HepG2 (cell line): ENCODE results near the gene QSOX1. TPM values are rescaled to one million over a fixed set of nuclear protein-coding genes. Genes with fewer than 3 reads are reported as not detected.

Experiments used
- ATAC-seq: fragments of 200-7000 bp; cut with Tn5 transposase; 3 replicates; pipeline ENCODE4 v1.9.1; 2020; ENCODE audit warnings: mild to moderate bottlenecking, moderate library complexity
- BruUV-seq: library from RNA; stranded (reverse); fragments of 400-500 nt; replicated peaks from 2 replicates; lab custom pipeline; 2021; lab: Mats Ljungman, UMichigan
- CTCF ChIA-PET: fragments of 300-600 bp; formaldehyde crosslinking; extraction: SDS; loops from one replicate; lab custom pipeline; 2021; ENCODE audit warnings: low total read pairs, inconsistent platforms, low intra/inter-chr PET ratio; lab: Yijun Ruan, JAX
- POLR2A ChIA-PET: fragments of 350-600 bp; sonication (Branson Sonifier 250); formaldehyde crosslinking; loops from one replicate; lab custom pipeline; 2020; ENCODE audit warnings: antibody characterized with exemption, inconsistent platforms; lab: Yijun Ruan, JAX
- DNase-seq: peaks from one replicate; pipeline ENCODE4 v3.0.0-alpha.2; 2015; ENCODE audit warnings: low spot score
- FAIRE-seq: peaks from 3 replicates; lab custom pipeline; 2011; peaks lifted over from hg19 to GRCh38; lab: Jason Lieb, UNC
- H2AFZ ChIP-seq: one replicate; pipeline ENCODE4 v1.6.1; 2011; ENCODE audit warnings: low read length, inconsistent platforms
- H3K27ac ChIP-seq: fragments of 300-600 bp; 3 replicates; pipeline ENCODE4 v1.8.0; 2011; ENCODE audit warnings: mixed run types, mild to moderate bottlenecking, mixed read lengths, low read length, inconsistent platforms; ENCODE audit not compliant: insufficient read depth; ENCODE audit errors: extremely low read length
- H3K27me3 ChIP-seq, 2 experiments: fragments of 200-600 bp in 1 of 2; 2 replicates in 1 of 2; 3 replicates in 1 of 2; pipeline versions ENCODE4 v1.6.0 to v1.8.0; 2011; ENCODE audit warnings: low read length in 2 of 2, mild to moderate bottlenecking in 2 of 2, moderate library complexity in 2 of 2, inconsistent platforms in 1 of 2; ENCODE audit not compliant: insufficient read depth in 2 of 2, control insufficient read depth in 1 of 2
- H3K36me3 ChIP-seq, 2 experiments: fragments of 200-600 bp in 1 of 2; replicated peaks in 1 of 2; 2 replicates in 1 of 2; 3 replicates in 1 of 2; pipeline versions ENCODE4 v1.5.1 to v1.8.0; 2011; ENCODE audit warnings: low read length in 2 of 2, inconsistent platforms in 1 of 2; ENCODE audit not compliant: insufficient read depth in 2 of 2, control insufficient read depth in 1 of 2
- H3K4me1 ChIP-seq: 2 replicates; pipeline ENCODE4 v1.5.1; 2012; ENCODE audit warnings: low read length, inconsistent platforms; ENCODE audit not compliant: insufficient read depth
- H3K4me2 ChIP-seq: 2 replicates; pipeline ENCODE4 v1.6.0; 2011; ENCODE audit warnings: low read depth, low read length, inconsistent platforms
- H3K4me3 ChIP-seq, 3 experiments: fragments of 200-600 bp in 1 of 3; sonication (generic), shearing (Covaris generic) in 1 of 3; replicated peaks in 1 of 3; 2 replicates each; pipeline ENCODE4 v1.5.1; 2011 to 2016; ENCODE audit warnings: low read length in 3 of 3, inconsistent platforms in 2 of 3, low read depth in 2 of 3, mild to moderate bottlenecking in 2 of 3, control low read depth in 1 of 3, mixed read lengths in 1 of 3; ENCODE audit not compliant: insufficient read depth in 1 of 3
- H3K79me2 ChIP-seq: one replicate; pipeline ENCODE4 v1.6.1; 2011; ENCODE audit warnings: low read length, inconsistent platforms; ENCODE audit not compliant: insufficient read depth
- H3K9ac ChIP-seq: 2 replicates; pipeline ENCODE4 v1.6.0; 2011; ENCODE audit warnings: mild to moderate bottlenecking, low read depth, low read length, inconsistent platforms; ENCODE audit not compliant: insufficient read depth
- H3K9me3 ChIP-seq: 2 replicates; pipeline ENCODE4 v1.5.1; 2012; ENCODE audit warnings: mild to moderate bottlenecking, low read length
- H4K20me1 ChIP-seq: 2 replicates; pipeline ENCODE4 v1.6.0; 2011; ENCODE audit warnings: inconsistent platforms, mild to moderate bottlenecking, low read length, moderate library complexity; ENCODE audit not compliant: insufficient read depth
- DNMT1 ChIP-seq: sonication (generic); formaldehyde crosslinking; IDR thresholded peaks from 2 replicates; pipeline ENCODE4 v1.5.1; 2020; ENCODE audit warnings: mild to moderate bottlenecking, missing genetic modification reagents
- MAFF ChIP-seq: IDR thresholded peaks from 2 replicates; pipeline ENCODE4 v1.6.1; 2011; ENCODE audit warnings: low read depth, low read length, improper control_type of control experiment
- MAFK ChIP-seq, 2 experiments: IDR thresholded peaks in 1 of 2; conservative IDR thresholded peaks in 1 of 2; 2 replicates each; pipeline ENCODE4 v1.6.1; 2011; ENCODE audit warnings: improper control_type of control experiment in 2 of 2, low read length in 2 of 2
- NFKB2 ChIP-seq: sonication (generic); formaldehyde crosslinking; IDR thresholded peaks from 2 replicates; pipeline ENCODE4 v1.4.0; 2020; ENCODE audit warnings: missing genetic modification reagents, borderline replicate concordance
- ZKSCAN1 ChIP-seq: fragments of 150-350 bp; IDR thresholded peaks from 2 replicates; pipeline ENCODE4 v1.6.1; 2014; ENCODE audit warnings: low read length
- WGBS: methylation state at CpG from one replicate; pipeline ENCODE4 v1.1.6; 2017; ENCODE audit warnings: low lambda C conversion rate; 5-methylcytosine and 5-hydroxymethylcytosine counted together
- in situ Hi-C: cut with HindIII; loops from 2 replicates; pipeline ENCODE4 v1.10.0; 2017; ENCODE audit warnings: low pct_unique_long_range_greater_than_20kb; ENCODE audit not compliant: extremely low pct_ligation_motif_present
- intact Hi-C: fragments of 100-400 bp; cut with micrococcal nuclease; formaldehyde crosslinking; loops from one replicate; pipeline ENCODE4 v1.10.0; 2022; ENCODE audit not compliant: unreplicated experiment
- polyA plus RNA-seq, 8 experiments: library from polyadenylated mRNA; depleted of rRNA in 3 of 8; stranded (reverse) in 7 of 8; unstranded in 1 of 8; fragments of >200 nt; fragmentation: Illumina TruSeq in 4 of 8; extraction: Trizol in 4 of 8; gene quantifications; 2 replicates each; pipeline versions ENCODE4 v1.2.1 to v1.2.3, GENCODE V29; 2011 to 2016; ENCODE audit warnings: low read depth in 4 of 8, missing spikeins in 1 of 8, mixed read lengths in 1 of 8; ENCODE audit not compliant: insufficient read depth in 1 of 8
- total RNA-seq, 5 experiments: library from RNA; depleted of rRNA; stranded (reverse); fragments of >200 nt; fragmentation: Illumina TruSeq; extraction: Trizol; gene quantifications; 2 replicates each; pipeline ENCODE4 v1.2.3, GENCODE V29; 2016; ENCODE audit warnings: low read depth in 1 of 5
- TF ChIP-seq, protein P1 (sequence below): sonication (generic); formaldehyde crosslinking; IDR thresholded peaks from 2 replicates; pipeline ENCODE4 v1.5.0; 2020; ENCODE audit warnings: mild to moderate bottlenecking, missing genetic modification reagents, moderate library complexity

QSOX1 gene
- total and polyA plus RNA-seq, 2 of the 13 experiments (the other 11 are each of a cell fraction or from before 2014, with no cell fraction given), result 6.8 to 40.2 TPM

DNA sequence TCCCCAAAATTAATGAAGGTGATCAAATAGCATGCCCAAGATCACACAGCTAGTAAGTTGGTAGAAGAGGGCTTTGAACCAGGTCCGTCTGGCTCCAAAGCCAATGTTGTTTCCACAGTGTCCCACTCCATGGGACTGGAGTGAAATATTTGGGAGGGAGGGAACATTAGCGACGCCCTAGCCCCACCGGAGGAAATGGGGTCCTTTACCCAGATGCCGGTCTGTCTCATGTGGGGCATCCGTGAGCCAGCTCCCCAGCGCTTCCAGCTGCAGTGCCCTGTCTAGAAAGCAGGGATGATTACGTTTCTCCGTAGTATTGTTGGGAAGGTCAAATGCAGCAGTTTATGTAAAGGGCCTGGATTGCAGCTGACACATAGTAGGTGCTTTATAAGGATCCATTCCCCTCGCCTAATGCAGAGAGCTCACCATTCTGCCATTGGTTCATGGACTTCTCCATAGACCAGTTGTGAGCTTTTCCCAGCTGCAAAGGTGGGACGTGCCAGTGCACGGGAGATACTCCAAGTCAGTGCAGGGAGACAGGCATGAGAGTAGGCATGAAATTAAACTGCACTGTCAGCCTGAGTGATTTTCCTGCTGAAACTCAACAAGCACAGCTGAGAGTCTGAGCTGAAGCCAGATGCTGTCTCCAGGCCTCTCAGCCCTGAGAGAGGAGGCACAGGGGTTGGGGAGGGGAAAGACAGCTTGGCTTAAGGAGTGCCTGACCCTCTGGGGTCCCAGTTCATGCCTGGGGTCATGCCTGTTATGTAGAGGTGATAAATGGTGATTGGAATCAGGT lies 24.7 kb downstream of the QSOX1 start:
- WGBS, result 70% methylated on average over 12 of the region's 12 CpGs

DNA sequence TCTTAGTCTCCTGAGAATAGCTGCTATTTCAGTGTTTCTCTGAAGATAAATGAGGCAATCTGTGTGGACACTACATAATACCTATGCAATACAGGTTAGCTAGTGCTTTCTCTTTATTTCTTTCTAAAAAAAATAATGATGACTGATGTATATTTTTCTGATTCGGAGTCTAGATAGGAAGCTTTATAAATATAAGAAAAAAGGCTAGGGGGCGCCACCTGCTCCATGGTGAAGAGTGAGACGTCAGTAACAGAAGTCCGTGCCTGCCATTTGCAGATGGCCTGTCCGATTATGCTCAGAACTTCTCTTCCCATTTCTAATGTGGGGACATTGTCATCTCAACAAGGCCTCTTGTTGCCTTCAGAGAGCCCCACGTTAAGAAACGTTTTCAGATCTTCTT lies 26.4 kb downstream of the QSOX1 start:
- Histone ChIP-seq H3K9me3 (no peaks in the 10 kb centered on the region), H3K79me2 (no peaks in the 10 kb centered on the region), H4K20me1 (no peaks in the 10 kb centered on the region), H3K36me3 (no peaks in the 10 kb centered on the region), H3K27ac (no peak overlapping the region), H3K4me2 (no peak overlapping the region), H3K4me1 (no peaks in the 10 kb centered on the region), H3K27me3 (no peaks in the 10 kb centered on the region), H3K4me3 (no peak overlapping the region), H2AFZ (no peak overlapping the region), H3K9ac (no peak overlapping the region)
- TF ChIP-seq, protein P1, sequence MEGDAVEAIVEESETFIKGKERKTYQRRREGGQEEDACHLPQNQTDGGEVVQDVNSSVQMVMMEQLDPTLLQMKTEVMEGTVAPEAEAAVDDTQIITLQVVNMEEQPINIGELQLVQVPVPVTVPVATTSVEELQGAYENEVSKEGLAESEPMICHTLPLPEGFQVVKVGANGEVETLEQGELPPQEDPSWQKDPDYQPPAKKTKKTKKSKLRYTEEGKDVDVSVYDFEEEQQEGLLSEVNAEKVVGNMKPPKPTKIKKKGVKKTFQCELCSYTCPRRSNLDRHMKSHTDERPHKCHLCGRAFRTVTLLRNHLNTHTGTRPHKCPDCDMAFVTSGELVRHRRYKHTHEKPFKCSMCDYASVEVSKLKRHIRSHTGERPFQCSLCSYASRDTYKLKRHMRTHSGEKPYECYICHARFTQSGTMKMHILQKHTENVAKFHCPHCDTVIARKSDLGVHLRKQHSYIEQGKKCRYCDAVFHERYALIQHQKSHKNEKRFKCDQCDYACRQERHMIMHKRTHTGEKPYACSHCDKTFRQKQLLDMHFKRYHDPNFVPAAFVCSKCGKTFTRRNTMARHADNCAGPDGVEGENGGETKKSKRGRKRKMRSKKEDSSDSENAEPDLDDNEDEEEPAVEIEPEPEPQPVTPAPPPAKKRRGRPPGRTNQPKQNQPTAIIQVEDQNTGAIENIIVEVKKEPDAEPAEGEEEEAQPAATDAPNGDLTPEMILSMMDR (CRISPR knock-in tag), result peak; percentile 25; the same call in 1 of the 2 replicates
- peak; percentile 22 to 56; a peak in 3 of 4 replicates for TF ChIP-seq MAFK (conservative IDR thresholded peaks at IDR 0.05 in 1 of 2, IDR thresholded peaks at IDR 0.05 in 1 of 2; ENCODE audit: low read length in 2 of 2)
- peak; percentile 16; the same call in 1 of the 2 replicates for TF ChIP-seq MAFF
- no peak for TF ChIP-seq DNMT1
- WGBS, result 76% methylated on average over 7 of the region's 7 CpGs
- no peak for FAIRE-seq
- intact Hi-C loops (loop anchor here (10.0 kb wide), 1 partner anchor 64 kb away; no protein-coding TSS in a partner anchor), in situ Hi-C loops (loop anchor here (10.0 kb wide), 1 partner anchor 84 kb away; no protein-coding TSS in a partner anchor)
- POLR2A ChIA-PET, result interaction anchor here (1.8 kb wide), 1 partner anchor 11 kb away, joined by 4 read pairs; no protein-coding TSS in a partner anchor
- no peak for DNase-seq
- CTCF ChIA-PET, result no interaction called here
- ATAC-seq, result no peak
- BruUV-seq, result no TSS peak

More for the DNA sequence above, 24.7 kb downstream of the QSOX1 start:
- Histone ChIP-seq H3K9me3 (no peaks in the 10 kb centered on the region), H3K27ac (no peak overlapping the region), H3K4me3 (no peak overlapping the region), H3K79me2 (no peaks in the 10 kb centered on the region), H3K4me2 (no peak overlapping the region), H3K4me1 (no peaks in the 10 kb centered on the region), H2AFZ (no peak overlapping the region), H4K20me1 (no peaks in the 10 kb centered on the region), H3K27me3 (no peaks in the 10 kb centered on the region), H3K9ac (no peak overlapping the region), H3K36me3 (no peaks in the 10 kb centered on the region)
- no TSS peak for BruUV-seq
- TF ChIP-seq NFKB2 (CRISPR knock-in tag) (no peak), ZKSCAN1 (peak; percentile 72)
- in situ Hi-C loops (loop anchor here (10.0 kb wide), 1 partner anchor 465 kb away; no protein-coding TSS in a partner anchor), intact Hi-C loops (loop anchor here (2.0 kb wide), 1 partner anchor 473 kb away; no protein-coding TSS in a partner anchor)
- DNase-seq (no peak), ATAC-seq (no peak), FAIRE-seq (no peak)
- ChIA-PET CTCF (interaction anchor here (1.1 to 2.0 kb wide), 2 partner anchors 312 to 473 kb away, joined by 4 to 7 read pairs; no protein-coding TSS in a partner anchor), POLR2A (interaction anchor here (0.9 to 1.8 kb wide), 2 partner anchors 10 to 22 kb away, joined by 4 read pairs; no protein-coding TSS in a partner anchor)
